GM21723 (cell line): ENCODE results near the gene TIMM17B.
"Not testable (repeated sequence)": the region's sequence is repeated elsewhere in the genome, so short reads cannot be mapped to it uniquely, and the experiment has no call there.

Experiments used
- ATAC-seq: cut with Tn5 transposase; IDR thresholded peaks from one replicate; pipeline ENCODE4 v1.9.1; 2021; ENCODE audit warnings: mild to moderate bottlenecking, moderate library complexity; ENCODE audit not compliant: unreplicated experiment

TIMM17B gene

DNA sequence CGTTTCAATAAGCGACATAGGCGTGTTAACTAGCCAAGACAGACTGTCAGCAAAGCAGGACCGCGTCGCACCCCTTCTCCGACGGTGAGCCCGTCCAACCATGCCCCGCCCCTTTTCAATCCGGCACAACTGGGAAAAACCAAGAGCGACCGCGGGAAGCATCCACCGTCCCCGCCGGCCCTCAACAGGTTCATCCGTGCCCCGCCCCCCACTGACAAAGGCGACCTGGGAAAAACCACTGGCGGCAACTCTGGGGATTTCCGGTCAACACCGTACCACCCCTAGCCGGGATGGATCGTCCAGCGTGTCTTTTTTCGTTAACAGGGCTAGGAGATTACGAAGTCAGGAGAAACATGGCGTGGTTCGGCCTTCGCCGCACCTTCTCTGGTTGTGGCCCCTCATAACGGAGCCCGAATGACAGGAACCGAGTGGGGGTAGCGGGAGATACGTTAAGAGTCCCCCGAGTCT, 377 bp downstream of the TIMM17B start:
- peak; percentile 21 for ATAC-seq

DNA sequence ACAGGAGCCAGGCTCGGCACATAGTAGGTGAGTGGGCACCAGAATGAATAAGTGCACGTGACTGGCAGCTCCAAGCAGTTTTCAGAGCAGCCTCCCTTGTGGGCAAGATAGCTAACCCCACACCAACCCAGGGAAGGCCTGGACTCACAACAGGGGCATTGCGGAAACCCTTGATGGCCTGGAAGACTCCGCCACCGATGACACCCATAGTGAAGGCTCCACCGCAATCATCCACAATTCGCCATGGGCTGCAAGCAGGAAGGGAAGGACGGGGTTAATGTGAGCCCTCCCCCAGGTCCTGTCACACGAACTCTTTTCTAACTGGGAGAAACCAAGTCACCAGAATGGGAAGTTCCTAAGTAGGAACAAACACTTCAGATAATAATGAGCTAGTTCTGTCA, 957 bp downstream of the TIMM17B start:
- no peak for ATAC-seq

DNA sequence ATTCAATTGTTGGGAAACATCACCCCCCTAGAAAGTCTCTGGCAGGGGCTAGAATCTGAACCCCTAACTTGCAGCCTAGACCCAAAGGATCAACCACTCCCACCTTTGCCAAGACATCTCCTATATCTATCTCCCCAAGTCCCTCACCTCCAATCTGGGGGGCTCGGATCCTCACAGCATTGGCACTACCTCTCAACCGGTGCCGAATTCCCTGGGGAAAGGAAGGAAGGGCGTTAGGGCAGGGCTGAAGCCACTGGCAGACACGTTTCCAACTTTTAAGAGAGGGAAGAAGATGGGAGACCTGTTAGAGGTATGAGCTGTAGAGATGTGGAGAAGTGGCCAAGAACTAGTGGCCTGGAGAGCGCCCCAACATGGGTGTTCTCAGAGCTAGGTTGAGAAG, 2.7 kb downstream of the TIMM17B start:
- no peak for ATAC-seq

DNA sequence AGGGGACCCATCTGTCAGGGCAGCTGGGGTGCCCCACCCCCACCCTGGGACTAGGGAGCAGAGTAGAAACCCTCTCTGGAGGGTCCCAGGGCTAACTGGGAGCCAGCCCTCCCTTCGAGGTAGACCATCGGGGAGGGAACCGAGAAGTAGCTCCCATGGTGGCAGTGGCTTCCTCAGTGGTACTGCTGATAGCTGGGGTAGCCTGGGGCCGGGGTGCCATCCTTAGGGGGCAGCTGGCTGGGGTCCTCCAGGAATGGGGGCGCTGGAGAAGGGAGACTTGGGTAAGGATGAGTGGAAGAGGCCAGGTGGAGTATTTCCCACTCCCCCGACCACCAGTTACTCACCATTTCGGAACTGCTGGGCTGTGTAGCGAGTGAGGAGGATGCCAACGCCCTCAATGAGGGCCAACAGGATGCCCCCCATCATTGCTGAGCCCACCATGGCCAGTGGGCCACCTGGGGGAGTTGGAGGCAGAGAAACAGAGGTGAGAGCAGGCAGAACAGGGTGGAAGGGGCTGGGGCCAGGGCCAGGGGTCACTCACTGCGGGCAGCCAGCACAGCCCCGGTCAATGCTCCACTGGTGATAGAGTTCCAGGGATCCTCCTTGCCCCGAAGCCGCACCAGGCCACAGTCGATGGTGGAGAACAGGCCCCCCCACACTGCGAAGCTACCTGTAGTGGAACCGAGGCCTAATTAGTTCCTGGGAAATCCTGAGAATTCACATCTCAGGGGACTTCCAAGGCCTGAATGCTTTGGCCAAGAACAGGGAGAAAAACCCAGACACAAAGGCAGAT, 3.8 kb downstream of the TIMM17B start:
- ATAC-seq, result no peak

DNA sequence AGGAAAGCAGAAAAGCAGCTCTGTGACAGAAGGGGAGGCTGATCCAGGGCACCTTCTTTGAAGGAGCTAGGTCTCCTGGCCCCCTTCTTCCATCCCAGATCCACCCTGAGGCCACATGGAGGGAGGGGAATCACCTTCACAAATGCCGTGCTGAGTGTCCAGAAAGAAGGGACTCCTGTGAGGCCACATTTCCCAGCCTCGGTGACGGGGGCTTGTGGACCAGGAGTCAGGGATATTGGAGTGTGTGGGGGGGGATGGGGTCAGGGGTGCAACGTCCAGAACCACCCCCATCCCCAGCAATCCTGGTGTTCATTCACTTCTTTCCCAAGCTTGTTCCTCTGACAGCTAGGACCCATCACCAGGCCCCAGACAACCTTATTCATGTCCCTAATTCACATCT, 4.7 kb downstream of the TIMM17B start:
- ATAC-seq, result no peak

DNA sequence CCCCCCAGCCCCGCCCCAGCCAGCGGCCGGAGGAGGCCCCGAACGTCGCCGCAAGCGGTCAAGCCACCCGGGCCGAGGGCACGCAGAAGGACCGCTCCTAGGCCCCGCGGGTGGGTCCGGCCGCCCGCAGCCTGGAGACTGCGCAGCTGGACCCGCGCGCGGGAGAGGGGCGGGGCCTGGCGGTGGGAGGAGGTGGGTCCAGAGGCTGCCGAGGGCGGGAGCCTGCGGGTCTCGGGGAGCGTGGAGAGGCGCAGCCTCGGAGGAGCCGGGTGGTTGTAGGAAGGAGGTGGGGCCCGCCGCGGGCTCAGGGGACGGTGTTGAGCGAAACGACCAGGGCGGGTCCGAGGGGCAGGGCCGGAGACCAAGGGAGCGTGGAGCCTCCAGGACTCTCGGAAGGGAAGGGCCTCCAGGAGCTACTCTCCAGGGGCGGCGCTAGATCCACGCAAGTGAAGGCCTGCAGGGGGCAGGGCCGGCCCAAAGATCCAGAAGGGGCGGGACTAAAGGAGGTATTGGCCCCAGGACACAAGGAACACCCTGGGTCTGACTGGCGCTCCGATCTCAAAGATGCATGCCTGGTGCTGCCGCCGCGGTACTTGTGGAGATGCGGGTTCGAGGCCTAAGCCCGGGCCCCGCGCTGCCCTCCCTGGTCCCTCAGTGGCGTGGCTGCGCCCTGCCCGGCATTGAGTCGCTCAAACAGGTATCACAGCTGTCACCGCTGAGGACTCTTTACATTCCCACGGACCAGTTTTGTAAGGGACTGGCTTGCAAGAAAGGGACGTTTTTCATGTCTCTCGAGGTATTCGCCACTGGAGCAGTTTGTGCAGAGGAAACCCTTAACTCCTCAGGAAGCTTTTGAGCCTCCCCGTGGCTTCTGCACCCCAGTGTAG, 5.9 kb downstream of the TIMM17B start:
- peak; percentile 79 for ATAC-seq

DNA sequence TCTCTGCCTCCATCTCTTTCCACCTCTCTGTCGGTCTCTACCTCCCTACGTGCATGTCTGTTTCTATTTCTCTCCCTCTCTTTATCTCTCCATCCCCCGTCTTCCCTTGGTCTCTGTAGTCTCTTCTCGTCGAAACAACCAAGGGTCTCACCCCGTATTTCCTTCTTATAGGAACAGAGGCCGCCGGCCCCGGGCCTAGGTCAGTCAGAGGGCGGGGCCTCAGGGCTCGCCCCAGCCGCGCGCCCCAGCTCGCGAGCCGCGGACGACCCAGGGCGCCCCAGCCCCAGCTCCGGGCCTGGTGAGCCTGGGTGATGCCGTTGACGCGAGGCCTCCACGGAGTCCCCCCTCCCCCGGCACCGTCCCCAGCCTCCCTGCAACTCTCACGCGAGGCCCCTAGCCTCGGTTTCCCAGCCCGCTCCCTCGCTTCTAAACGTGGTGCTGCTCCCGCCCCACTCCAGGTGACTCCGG, 6.6 kb downstream of the TIMM17B start:
- ATAC-seq, result peak; percentile 43

DNA sequence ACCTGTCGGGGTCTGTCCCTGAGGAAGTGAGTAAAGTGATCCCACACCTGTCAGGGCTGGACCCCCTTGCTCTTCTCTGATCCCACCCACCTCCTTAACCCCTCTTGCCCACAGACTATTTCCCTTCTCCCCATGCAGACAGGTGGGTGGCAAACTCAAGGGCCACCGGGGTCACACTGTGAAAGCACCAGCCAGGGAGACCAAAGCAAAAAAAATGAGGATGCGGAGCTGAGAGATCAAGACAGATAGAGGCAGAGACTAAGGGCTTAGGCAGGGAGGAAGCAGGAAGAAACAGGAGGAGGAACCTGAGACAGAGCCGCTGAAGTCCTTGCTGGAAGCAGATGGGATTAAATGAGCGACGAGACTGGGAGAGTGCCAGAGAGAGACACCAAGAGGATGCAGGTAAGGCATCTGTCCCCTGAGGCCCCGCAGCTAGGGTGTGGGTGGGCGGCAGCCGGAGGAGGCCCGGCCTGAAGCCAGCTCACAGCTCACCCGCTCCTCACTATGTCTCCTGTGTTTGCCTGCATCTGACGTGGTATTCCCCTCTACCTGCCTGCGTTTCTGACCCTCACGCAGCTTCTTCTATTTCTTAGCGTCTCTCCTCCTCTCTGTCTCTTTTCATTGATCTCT, 7.2 kb downstream of the TIMM17B start:
- no peak for ATAC-seq

DNA sequence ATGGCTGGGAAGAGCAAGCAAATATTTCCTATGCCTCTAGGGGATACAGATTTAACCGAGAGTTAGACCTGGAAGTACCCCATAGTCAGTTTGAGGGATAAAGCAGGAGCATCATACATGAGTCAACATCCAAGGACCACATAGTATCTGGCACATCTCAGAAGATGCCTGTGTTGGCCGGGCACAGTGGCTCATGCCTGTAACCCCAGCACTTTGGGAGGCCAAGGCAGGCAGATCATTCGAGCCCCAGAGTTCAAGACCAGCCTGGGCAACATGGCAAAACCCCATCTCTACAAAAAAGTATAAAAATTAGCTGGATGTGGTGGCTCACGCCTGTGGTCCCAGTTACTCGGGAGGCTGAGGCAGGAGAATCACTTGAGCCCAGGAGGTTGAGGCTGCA, 11.0 kb downstream of the TIMM17B start:
- not testable (repeated sequence) for ATAC-seq

DNA sequence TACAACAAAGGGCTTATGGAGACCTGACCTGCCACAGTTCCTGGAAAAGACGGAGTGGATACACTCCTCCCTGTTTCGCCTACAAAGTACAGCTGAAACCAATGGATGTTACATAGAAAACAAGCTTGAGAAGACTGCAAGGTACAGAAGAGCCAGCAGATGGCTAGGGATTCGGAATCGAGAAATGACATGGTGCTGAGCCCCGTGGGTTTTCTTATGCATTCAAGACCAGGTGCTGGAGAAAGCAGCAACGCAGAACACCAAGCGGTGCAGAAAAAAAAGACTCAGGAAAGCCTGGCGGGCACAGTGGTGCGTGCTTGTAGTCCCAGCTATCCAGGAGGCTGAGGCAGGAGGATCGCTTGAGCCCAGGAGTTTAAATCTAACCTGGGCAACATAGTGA, 13.8 kb downstream of the TIMM17B start:
- no peak for ATAC-seq

DNA sequence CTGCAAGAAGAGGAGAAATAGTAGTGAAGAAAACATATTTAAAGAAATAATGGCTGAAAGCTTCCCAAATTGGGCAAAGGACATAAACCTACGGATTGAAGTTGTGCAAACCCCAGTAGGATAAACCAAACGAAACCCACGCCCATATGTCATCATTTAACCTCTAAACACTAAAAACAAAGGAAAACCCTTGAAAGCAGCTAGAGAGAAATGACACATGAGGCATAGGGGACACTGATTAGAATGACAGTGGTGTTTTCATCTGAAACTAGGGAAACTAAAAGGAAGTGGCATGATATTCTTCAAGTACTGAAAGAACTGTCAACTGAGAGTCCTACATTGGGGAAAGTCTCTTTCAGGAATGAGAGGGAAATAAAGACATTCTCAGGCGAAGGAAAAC, 20.6 kb downstream of the TIMM17B start:
- ATAC-seq, result not testable (repeated sequence)

DNA sequence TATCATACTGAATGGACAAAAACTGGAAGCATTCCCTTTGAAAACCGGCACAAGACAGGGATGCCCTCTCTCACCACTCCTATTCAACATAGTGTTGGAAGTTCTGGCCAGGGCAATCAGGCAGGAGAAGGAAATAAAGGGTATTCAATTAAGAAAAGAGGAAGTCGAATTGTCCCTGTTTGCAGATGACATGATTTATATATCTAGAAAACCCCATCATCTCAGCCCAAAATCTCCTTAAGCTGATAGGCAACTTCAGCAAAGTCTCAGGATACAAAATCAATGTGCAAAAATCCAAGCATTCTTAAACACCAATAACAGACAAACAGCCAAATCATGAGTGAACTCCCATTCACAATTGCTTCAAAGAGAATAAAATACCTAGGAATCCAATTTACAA, 25.6 kb downstream of the TIMM17B start:
- not testable (repeated sequence) for ATAC-seq

DNA sequence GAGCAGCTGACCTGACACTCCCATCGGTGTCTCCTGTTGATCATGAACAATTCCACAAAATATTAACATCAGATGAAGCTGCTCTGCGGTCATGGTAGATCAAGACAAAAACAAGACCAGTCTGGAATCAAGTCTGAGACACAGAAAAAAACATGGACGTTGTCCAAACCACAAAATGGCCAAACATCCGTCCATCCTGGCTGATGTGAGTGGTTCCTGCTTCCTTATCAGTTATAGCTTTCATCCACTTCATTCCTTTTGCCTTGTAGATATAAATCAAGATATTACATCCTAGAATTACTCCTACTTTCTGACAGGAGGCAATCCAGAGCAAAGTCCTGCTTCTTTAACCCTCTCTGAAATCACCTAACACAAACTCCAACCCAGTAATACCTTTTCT, 33.4 kb downstream of the TIMM17B start:
- ATAC-seq, result no peak

DNA sequence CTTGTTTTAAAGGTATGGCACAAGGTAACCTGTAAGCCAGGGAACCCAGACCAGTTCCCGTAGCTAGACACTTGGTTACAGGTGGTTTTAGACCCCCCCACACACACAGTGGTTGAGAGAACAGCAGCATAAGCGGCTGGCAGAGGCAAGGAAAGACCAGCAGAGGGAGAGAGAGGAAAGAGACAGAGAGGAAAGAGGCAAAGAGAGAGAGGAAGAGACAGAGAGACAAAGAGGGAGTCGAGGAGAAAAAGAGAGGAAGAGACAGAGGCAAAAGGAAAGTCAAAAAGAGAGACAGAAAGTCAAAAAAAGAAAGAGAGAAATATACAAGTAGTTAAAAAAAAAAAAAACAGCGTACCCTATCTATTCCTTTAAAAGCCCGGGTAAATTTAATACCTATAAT, 42.7 kb downstream of the TIMM17B start:
- ATAC-seq, result no peak

DNA sequence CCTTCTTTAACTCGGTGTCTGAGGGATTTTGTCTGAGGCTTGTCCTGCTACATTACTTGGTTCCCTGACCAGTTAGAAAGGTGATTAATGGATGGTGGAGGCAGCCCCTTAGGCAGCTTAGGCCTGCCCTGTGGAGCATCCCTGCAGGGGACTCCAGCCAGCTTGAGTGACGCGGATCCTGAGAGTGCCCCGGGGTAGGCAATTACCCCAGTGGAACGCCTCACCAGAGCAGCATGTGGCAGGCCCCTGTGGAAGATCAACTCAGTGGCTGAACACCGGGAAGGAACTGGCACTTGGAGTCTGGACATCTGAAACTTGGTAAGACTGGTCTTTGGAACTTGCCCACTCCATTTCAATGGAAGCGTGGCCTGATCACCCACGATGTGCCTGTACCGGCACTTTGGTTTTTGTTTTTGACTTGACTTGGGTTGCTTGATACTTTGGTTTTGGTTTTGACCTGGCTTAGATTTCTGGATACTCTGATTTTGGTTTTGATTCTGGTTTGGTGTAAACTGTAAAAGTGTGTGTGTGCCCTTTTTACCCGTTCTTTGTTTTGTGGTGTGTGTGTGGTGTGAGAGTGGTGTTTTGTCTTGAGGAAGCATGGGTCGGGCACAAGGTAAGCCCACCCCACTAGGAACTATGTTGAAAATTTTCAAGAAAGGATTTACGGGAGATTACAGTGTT, 43.3 kb downstream of the TIMM17B start:
- ATAC-seq, result not testable (repeated sequence)

DNA sequence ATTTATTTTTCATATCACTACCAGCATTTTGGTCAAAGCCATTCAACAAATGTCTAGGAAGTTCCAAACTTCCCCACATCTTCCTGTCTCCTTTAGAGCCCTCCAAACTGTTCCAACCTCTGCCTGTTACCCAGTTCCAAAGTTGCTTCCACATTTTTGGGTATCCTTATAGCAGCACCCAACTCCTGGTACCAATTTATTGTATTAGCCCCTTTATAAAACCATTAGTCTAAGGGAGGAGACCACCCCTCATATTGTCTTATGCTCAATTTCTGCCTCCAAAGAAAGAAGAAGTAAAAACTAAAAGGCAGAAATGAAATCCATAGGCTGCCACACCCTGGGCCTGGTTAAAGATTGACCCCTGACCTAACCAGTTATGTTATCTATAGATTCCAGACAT, 44.1 kb downstream of the TIMM17B start:
- not testable (repeated sequence) for ATAC-seq

DNA sequence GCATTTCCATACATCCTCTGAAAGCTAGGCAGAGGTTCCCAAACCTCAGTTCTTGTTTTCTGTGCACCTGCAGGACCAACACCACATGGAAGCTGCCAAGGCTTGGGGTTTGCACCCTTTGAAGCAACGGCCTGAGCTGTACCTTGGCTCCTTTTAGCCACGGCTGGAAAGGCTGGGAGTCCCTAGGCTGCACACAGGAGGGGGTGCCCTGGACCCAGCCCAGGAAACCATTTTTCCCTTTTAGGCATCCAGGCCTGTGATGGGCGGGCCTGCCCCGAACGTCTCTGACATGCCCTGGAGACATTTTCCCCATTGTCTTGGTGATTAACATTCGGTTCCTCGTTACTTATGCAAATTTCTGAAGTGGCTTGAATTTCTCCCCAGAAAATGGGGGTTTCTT, 44.7 kb downstream of the TIMM17B start:
- no peak for ATAC-seq

DNA sequence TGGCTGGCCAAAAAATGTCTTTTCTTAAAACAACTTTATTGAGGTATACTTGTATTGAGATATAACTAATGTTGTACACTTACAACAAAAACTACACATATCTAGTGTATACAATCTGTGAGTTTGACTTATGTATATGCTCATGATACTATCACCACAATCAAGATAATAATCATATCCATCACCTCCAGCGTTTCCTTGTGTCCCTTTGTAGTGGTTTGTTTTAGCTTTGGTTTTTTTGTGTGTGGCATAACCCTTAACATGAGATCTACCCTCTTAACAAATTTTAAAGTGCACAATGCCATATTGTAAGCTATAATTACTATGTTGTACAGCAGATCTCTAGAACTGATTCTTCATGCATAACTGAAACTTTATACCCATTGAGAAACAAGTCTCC, 48.7 kb downstream of the TIMM17B start:
- ATAC-seq, result no peak
